GM20000 (cell line): ENCODE data around the gene PRPF4.

Experiments
- DNase-seq: peaks from one replicate; pipeline ENCODE4 v3.0.0; 2012; ENCODE audit warnings: low spot score
- TF ChIP-seq, protein P1 (sequence below): IDR thresholded peaks from 2 replicates; pipeline ENCODE4 v1.5.1; 2012; ENCODE audit warnings: mild to moderate bottlenecking, control low read depth; ENCODE audit errors: extremely low read depth, missing control alignments

PRPF4 gene

DNA sequence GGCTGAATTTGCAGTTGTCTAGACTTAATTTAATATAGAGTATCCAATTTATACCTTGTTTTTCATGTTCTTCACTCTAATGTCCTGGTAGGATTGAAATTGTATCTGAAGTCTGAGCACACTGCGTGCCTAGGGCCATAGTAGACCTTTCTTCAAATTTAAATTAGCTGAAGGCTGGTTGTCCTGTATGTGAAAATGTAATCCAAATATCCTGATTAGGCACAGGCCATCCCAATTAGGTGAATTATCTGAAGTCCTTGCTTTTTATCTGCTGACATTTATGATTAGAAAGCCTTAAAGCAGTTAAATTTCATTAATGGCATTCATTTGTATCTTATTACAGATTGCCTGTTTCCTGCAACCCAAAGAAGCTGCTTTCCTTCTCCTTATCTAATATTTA is 20.5 kb upstream of the PRPF4 start:
- DNase-seq: no peak
- TF ChIP-seq, protein P1, sequence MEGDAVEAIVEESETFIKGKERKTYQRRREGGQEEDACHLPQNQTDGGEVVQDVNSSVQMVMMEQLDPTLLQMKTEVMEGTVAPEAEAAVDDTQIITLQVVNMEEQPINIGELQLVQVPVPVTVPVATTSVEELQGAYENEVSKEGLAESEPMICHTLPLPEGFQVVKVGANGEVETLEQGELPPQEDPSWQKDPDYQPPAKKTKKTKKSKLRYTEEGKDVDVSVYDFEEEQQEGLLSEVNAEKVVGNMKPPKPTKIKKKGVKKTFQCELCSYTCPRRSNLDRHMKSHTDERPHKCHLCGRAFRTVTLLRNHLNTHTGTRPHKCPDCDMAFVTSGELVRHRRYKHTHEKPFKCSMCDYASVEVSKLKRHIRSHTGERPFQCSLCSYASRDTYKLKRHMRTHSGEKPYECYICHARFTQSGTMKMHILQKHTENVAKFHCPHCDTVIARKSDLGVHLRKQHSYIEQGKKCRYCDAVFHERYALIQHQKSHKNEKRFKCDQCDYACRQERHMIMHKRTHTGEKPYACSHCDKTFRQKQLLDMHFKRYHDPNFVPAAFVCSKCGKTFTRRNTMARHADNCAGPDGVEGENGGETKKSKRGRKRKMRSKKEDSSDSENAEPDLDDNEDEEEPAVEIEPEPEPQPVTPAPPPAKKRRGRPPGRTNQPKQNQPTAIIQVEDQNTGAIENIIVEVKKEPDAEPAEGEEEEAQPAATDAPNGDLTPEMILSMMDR: no peak

DNA sequence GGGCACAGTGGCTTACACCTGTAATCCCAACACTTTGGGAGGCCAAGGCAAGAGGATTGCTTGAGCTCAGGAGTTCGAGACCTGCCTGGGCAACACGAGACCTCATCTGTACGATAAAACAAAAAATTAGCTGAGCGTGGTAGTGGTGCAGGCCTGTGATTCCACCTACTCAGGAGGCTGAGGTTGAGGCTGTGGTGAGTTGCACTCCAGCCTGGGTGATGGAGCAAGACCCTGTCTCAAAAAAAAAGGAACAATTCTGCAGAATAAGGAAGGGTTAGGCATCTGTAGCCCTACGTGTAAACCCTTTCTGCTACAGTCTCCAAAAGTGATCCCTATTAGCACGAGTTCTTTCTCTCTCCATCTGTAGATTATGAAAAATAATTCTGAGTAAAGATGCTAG is 20.0 kb upstream of the PRPF4 start:
- TF ChIP-seq, protein P1: no peak
- no peak for DNase-seq

DNA sequence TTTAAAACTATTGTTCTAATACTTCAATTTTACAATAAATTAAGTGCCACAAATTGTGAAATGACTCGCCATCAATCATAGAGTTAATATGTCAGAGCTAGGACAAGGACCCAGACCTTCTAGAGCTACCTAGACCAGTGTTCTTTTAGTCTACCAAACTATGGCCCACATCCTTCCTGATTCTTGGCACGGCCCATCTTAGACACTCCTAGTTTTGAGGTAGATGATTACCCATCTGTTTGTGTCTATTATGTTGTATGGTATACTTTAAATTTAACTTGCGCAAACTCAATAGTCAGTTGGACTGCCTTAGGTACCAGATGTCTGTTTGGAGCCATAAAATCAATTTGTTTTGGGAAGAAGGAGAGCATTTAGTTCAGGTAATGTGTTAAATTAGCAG is 17.6 kb upstream of the PRPF4 start:
- no peak for DNase-seq
- TF ChIP-seq, protein P1: no peak

DNA sequence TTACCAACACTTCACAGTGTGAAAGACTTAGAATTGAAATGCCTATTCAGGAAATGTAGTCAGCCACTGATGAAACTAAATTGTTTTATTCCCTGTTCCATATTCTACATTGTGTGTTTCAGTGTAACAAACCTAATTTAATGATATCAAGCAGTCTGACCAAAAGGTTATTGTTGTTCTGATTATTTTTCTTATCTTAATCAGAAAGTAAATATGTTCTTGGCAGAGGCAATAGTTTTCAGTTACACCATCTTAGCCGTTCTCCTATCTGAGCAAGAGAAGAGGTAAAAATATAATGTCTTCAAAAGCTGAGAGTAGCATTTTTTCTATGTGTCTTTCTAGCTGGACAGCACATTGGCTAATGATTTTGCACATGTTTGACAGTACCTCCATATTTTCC is 17.2 kb upstream of the PRPF4 start:
- no peak for DNase-seq

DNA sequence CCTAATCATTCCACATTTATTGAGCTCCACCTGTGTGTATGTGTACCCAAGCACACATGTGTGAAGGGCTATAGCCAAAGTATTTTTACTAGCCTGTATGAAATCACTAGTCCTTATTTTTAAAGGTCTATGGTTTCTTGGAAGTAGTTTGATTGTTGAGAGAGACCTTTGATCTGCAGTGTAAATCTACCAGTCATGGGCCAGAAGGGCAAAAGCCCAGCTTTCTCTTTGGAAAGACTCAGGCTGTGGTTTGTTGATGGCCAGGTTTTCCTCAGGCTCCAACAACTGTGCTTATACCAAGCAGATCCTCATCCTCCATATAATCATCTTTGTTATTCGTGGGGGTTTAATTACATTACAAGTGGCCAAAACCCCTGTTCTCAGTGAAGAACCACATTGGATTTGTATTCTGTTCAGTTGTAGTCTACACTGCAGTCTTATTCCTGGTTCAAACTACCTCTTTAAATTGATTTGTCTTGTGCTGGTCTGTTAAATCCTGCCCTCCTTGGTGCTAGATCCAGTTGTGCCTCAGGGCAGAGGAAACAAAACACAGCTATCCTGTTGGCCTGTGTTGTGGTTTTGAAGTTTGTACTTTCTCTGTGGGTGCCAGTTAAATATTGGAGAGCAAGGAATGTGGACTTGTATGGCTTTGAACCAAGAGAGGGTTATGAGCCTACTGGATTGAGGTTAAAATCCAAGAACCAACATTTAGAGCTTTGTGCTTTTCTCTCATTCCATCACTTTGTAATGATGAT is 13.4 kb upstream of the PRPF4 start:
- no peak for DNase-seq
- TF ChIP-seq, protein P1: no peak

More for the DNA sequence above, 17.2 kb upstream of the PRPF4 start:
- TF ChIP-seq, protein P1: no peak

DNA sequence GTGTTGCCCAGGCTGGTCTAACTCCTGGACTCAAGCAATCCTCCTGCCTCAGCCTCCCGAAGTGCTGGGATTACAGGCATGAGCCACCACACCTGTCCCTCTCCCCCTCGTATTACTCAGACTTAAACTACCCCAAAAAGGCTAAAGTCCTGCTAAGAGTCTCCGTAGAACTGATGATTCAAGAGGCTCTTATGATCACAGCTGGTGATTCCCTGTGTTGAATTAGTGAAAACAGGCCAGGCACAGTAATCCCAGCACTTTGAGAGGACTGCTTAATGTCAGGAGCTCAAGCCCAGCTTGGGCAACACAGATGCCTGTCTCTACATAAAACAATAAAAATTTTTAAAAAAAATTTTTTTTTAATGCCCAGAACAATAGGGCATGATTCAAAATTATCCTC is 9.3 kb upstream of the PRPF4 start:
- TF ChIP-seq, protein P1: no peak
- DNase-seq: no peak

DNA sequence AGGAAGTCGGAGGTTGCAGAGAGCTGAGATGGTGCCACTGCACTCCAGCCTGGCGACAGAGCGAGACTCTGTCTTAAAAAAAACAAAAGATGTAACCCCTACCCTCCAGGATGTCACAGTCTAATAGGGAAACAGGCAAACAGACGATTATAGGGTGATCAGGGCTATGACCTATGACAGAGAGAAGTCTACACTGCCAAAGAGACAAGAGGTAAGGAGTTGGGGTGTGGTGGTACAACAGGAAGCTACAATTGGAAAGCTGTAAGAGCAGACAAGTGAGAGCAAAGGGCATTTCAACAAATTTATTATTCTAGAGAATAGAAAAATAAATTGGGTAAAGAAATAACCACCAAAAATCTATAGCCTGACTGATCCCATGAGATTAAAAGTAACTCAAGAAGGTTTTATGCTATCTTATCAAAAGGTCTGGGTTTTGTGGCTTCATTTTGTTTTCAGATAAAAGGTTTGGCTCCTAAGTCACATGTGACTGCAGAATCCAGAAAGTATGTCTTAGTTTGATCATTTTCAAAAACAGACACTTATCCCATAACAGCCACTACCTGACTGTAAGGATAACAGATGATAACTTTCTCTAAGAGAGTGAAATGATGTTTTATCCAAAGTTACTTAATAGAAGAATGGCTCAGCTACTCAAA is 7.4 kb upstream of the PRPF4 start:
- DNase-seq: no peak
- TF ChIP-seq, protein P1: no peak
